Stimulated activated CD4-positive, alpha-beta T cell treated with anti-CD3 and anti-CD28 coated beads, Interleukin-12 subunit alpha, Interleukin-12 subunit beta, amount 100 ng/mL, for 4 hours (primary cell): ENCODE data around the gene BBOF1.
"Not testable (repeated sequence)": the region's sequence is repeated elsewhere in the genome, so short reads cannot be mapped to it uniquely, and the experiment has no call there.

Experiments used
- DNase-seq: peaks from one replicate; pipeline ENCODE4 v3.0.0-alpha.2; 2020

The BBOF1 gene

DNA sequence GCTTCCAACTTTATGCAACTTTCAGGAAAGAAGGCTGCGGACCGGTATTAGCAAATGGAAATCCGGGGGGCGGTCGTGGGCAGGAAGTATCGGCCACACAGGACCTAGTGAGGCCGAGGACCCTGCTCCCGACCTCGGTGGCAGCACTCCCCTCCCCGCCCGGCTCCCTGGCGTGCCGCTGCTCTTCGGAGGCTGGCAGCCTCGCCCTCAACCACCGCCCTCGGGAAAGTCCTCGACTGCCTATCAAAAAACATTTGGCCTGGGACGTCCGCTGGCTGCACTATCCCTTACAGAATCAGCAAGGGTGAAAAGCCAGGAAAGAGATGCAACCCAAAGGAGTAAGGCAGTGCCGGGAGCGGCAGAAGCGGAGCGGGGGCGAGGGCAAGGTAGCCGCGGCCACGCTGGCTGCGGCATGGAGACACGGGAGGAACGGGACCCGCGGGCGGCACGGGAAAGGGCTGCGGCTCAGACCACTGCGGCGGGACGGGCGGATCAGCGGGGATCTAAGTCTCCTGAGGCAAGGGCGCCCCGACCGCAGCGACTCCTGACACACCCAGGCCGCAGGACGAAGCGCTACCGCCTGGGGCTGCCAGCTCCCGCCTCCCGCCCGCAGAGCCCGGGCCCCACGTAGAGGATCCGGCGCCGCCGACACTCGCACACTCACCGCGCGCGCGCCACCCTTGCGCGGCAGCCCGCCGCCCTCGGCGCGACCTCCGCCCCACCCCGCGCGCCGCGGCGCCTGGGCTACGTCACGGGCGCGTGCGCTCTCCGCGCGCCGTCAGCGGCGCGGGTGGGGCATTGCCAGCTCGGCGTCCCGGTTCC is at the start of gene BBOF1, which contains the start of gene ENTPD5:
BBOF1 (plus strand) TSS at position 764 of the 822 bp plus-strand sequence. CDS start 130 bp downstream, outside the sequence.
ENTPD5 (minus strand) TSS at position 703 of the 822 bp plus-strand sequence. CDS start 31,186 bp downstream, outside the sequence.
- DNase-seq: peak; percentile 82

- no peak for DNase-seq
These were observed 45.7 kb upstream of the BBOF1 start for GRCh38 chr14:73973497-73973896.

DNA sequence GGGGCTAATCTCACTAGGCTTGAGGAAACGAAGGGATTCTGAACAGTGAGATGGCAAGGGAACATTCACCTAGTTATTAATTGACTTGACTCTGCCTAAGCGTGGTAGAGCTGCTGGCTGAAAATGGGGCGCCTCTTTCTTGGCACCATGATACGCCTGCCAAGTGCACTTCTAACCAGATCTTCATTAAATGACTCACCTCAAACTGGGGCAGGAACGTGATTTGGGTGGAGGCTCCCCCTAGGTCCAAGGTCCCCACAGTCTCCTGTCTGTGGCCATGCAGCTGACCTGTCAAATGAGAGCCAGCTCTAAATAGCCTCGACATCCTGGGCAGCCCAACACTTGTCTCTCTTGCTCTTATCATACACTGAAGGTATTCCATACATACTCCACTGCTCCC is 43.0 kb upstream of the BBOF1 start:
- DNase-seq: no peak

DNA sequence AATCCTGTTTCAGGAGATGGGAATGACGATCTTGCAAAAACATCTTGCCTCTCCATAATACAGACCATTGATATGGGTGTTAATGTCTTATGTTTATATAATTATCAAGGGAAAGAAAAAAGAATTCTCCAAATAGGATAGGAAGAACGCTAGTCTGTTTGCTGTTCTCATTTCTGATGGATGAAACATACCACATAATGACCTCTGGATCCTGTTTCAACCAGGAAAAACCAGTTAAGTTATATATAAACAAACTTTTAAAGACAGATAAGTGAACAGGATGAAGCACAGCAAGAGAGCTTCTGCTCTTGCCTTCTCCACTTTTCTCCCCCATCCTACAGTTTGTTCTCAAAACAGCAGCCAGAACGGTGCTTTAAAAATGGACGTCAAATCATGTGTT is 41.3 kb upstream of the BBOF1 start:
- DNase-seq: no peak

DNA sequence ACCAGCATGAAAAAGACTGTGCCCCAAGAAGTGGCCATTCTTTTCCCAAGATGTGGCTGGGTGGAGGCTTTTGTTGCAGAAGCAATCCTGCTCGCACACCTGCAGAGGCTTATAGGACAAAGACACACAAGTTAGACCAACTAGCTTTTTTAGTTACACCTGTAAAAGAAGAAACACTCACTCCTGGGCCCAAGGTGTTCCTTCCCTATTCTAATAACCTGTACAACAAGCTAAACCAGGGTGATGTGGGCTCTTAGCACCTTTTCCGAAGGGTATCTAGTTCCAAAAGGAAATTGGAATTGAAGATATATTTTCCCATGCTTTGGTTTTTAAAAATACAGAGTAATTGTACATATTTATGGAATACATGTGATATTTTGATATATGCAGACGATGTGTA is 31.1 kb upstream of the BBOF1 start:
- no peak for DNase-seq

DNA sequence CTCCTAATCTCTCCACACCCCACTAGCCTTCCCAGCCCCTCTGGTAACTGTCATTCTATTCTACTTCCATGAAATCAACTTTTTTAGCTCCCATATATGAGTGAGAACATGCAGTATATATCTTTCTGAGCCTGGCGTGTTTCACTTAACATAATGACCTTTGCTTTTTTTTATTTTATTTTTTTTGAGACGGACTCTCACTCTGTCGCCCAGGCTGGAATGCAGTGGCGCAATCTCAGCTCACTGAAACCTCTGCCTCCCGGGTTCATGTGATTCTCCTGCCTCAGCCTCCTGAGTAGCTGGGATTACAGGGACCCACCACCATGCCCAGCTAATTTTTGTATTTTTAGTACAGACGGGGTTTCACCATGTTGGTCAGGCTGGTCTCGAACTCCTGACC is 30.5 kb upstream of the BBOF1 start:
- not testable (repeated sequence) for DNase-seq

GRCh38 chr14:73991092-73991491 is 28.1 kb upstream of the BBOF1 start:
- no peak for DNase-seq

DNA sequence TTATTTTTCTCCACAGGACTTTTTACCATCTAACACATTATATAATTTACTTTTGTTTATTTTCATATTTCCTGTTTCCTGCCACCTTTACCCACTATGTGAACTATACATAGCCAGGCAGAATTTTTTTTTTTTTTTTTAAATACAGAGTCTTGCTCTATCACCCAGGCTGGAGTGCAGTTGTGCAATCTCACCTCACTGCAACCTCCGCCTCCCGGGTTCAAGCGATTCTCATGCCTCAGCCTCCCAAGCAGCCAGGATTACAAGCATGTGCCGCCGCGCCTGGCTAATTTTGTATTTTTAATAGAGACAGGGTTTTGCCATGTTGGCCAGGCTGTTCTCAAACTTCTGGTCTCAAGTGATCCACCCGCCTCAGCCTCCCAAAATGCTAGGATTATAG is 24.2 kb upstream of the BBOF1 start:
- not testable (repeated sequence) for DNase-seq

GRCh38 chr14:73995977-73996378 is 23.2 kb upstream of the BBOF1 start:
- DNase-seq: no peak

DNA sequence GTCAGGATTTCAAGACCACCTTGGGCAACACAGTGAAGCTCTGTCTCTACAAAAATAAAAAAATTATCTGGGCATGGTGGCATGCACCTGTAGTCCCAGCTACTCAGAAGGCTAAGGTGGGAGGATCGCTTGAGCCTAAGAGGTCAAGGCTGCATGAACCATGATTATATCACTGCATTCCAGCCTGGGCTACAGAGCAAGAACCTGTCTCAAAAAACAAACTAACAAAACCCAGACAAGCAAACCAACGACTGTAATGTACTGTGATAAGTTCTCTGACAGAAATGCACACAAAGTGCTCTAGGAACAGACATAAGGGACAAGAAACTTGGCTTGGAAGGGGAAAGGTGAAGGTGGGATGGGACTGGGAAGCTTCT is 22.4 kb upstream of the BBOF1 start:
- no peak for DNase-seq

- DNase-seq: no peak
These were observed 21.8 kb upstream of the BBOF1 start for GRCh38 chr14:73997108-73997943.

DNA sequence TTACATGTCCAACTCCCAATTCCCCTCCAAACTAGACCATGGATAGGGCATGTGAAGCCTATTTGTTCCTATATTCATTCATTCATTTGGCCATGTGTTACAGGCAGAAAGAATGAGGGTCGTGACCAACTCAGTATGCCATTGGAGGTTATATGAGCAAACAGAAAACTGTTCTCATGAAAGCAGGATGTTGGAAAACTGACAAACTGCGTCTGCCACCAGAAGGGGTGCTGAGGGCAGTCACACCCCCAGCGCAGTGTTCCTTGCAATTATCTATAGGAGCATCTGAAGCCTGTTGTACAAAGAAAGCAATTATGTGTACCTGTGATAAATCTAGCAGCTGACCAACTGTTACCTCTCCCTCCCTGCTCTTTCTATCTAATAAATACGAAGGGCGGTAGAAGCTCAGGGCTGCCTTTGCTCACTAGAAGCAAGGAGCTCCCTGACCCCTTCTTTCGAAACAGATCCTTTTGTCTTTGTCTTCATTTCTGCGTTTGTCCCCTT is 21.2 kb upstream of the BBOF1 start:
- DNase-seq: no peak

DNA sequence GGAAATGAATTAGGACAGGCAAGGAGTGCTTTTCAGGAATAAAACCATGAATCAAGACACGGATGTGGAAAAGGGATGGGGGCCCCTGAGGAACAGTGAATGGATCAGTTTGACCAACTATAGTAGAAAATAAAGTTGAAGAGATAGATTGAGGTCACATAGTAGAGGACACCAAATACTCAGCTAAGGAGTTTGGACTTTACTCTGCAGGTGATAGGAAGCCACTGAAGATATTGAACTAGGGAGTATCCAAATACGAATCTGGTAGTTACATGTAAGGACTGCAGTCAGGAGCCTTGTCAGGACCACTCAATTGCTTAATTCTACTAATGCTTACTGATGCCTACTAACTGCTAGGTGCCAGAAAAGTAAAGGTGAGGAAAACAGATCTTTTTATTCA is 20.4 kb upstream of the BBOF1 start:
- no peak for DNase-seq

DNA sequence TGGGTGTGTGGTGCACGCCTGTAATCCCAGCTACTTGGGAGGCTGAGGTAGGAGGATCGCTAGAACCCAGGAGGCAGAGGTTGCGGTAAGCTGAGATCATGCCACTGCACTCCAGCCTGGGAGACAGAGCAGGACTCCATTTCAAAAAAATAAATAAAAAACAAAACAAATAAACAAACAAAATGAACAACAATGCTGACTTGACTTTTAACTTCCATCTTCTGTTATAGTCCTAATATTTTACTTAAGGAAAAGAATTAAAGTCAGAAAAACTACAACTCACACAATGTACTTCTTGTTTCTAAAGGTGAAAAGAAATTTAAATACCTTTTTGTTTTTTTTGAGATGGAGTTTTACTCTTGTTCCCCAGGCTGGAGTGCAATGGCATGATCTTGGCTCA is 13.5 kb upstream of the BBOF1 start:
- not testable (repeated sequence) for DNase-seq

DNA sequence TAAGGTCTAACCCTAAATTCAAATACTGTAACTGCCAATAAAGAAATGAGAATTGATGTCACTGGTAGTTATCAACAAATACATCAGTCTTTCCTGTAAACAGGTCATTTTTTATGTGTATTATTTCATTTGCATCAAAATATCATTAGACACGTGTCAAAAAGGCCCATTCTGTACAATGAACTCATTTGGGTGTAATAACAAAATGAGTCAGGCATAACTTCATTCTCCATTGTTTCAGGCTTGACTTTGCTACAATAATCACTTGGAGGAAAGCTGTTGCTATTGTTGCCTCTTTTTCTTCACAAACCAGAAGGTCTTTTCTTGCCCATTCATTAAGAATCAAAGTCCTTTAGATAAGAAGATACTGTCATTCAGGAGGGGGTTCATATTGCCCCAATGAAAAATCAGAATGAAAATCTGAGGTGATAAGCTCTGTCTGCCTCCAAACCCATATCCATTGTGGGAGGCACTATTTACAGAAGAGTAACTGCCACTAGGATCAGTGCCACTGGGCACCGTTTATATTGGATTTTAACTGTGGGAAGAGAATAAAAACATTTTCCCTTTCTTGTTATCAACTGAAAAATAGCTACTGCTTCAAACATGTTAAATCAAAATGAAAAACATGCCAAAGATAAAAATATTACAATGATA is 10.2 kb upstream of the BBOF1 start:
- DNase-seq: no peak

- DNase-seq: no peak
These were observed 4.8 kb upstream of the BBOF1 start for GRCh38 chr14:74014299-74014698.

DNA sequence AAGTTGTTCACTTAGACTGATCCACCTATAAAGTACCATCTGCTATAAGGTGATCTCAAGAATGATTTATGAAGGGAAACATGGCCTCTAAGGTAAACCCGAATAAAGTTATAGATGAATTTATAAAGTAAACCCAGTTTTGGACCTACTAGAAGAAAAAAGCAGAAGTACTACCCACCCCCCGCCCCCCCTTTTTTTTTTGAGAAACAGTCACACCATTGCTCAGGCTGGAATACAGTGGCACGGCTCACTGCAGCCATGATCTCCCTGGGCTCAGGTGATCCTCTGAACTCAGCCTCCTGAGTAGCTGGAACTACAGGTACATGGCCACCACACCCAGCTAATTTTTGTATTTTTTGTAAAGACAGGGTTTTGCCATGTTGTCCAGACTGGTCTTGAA is 4.0 kb upstream of the BBOF1 start:
- DNase-seq: no peak

DNA sequence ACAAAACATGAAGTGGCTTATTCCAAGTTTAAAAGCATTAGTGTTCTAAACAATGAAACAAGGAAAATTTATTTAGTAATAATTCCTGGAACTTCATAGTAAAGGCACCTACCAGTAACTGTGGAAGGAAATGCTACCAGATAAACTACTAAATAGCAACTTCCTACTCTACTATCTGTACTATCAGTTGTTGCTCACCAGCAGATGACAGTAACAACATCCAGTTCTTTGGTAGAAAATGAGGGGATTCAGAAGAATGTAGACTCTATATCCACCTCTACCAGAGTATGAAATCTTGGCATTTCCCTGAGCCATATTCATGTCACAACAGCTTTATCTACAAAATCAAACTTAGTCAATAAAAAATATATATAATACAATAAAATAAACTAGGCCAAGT is 3.2 kb upstream of the BBOF1 start:
- no peak for DNase-seq

GRCh38 chr14:74018174-74018585 is 969 bp upstream of the BBOF1 start:
- no peak for DNase-seq

GRCh38 chr14:74019408-74020137 is 424 bp downstream of the BBOF1 start:
- no peak for DNase-seq

- DNase-seq: no peak
These were observed 3.2 kb downstream of the BBOF1 start for GRCh38 chr14:74022346-74022745.

DNA sequence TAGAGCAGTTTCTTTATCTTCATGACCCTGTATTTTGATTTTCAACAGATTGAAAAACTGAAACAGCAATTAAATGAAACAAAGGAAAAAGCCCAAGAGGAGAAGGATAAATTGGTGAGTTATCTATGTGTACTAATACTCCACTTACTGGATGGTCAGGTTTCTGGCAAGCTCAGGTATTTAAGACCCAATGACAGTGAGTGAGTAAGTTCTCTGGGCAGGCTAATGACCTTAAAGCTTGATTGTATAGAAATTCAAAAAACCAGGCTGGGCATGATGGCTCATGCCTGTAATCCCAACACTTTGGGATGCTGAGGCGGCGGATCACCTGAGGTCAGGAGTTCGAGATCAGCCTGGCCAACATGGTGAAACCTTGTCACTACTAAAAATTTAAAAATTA is 10.0 kb downstream of the BBOF1 start:
- no peak for DNase-seq

DNA sequence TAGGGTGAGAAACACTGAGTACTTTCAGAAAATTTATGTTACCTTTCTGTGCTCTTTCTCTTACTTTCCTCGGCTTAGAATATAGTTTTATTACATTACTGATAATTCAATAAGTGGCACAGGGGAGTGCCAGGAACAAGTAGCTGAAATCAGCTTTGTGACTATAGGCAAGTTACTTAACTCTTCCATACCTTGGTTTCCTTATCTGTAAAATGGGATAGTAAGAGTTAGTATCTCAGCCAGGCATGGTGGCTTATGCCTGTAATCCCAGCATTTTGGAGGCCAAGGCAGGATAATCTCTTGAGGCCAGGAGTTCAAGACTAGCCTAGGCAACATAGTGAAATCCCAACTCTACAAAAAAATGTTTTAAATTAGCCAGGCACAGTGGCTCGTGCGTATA is 15.4 kb downstream of the BBOF1 start:
- no peak for DNase-seq
